Jurkat, Clone E6-1 (cell line): ENCODE measurements around the gene FTSJ1.

Source experiments
- DNase-seq: peaks from one replicate; pipeline ENCODE4 v3.0.0-alpha.2; 2011; ENCODE audit warnings: low read depth, low spot score
- H3K4me3 ChIP-seq: 2 replicates; pipeline ENCODE4 v1.5.1; 2011; ENCODE audit warnings: mild to moderate bottlenecking, low read length, control low read depth, moderate library complexity

FTSJ1 gene

GRCh38 chrX:48489892-48490291, 13.9 kb downstream of the FTSJ1 start:
- H3K4me3 ChIP-seq: no peak overlapping the region
- DNase-seq: no peak

GRCh38 chrX:48490661-48491060, 14.7 kb downstream of the FTSJ1 start:
- H3K4me3 ChIP-seq: no peak overlapping the region
- no peak for DNase-seq

GRCh38 chrX:48491809-48492208, 15.8 kb downstream of the FTSJ1 start:
- no peak overlapping the region for H3K4me3 ChIP-seq
- no peak for DNase-seq

- no peak overlapping the region for H3K4me3 ChIP-seq
- no peak for DNase-seq
Measured at GRCh38 chrX:48492293-48492910, 16.4 kb downstream of the FTSJ1 start.

- no peak for DNase-seq
- no peak overlapping the region for H3K4me3 ChIP-seq
Measured at GRCh38 chrX:48493890-48494364, 17.9 kb downstream of the FTSJ1 start.

- DNase-seq: no peak
- no peak overlapping the region for H3K4me3 ChIP-seq
Measured at GRCh38 chrX:48496660-48497059, 20.7 kb downstream of the FTSJ1 start.

- H3K4me3 ChIP-seq: no peak overlapping the region
- DNase-seq: no peak
Measured at GRCh38 chrX:48497871-48498270, 21.9 kb downstream of the FTSJ1 start.

GRCh38 chrX:48498374-48498809, 22.4 kb downstream of the FTSJ1 start:
- DNase-seq: no peak

GRCh38 chrX:48504261-48504660, 28.3 kb downstream of the FTSJ1 start:
- no peak overlapping the region for H3K4me3 ChIP-seq
- DNase-seq: no peak

More at GRCh38 chrX:48498374-48498809, 22.4 kb downstream of the FTSJ1 start:
- no peak overlapping the region for H3K4me3 ChIP-seq

- DNase-seq: no peak
Measured at GRCh38 chrX:48505481-48505880, 29.5 kb downstream of the FTSJ1 start.

GRCh38 chrX:48507246-48507645, 31.2 kb downstream of the FTSJ1 start:
- no peak overlapping the region for H3K4me3 ChIP-seq
- DNase-seq: no peak

More at GRCh38 chrX:48505481-48505880, 29.5 kb downstream of the FTSJ1 start:
- no peak overlapping the region for H3K4me3 ChIP-seq

- peak within 1 kb of the TSS; percentile 72 for H3K4me3 ChIP-seq
- peak; percentile 40 for DNase-seq
Measured at GRCh38 chrX:48508400-48509244, 32.6 kb downstream of the FTSJ1 start, which contains the start of gene PORCN. TSS of gene PORCN (plus strand) at chrX:48508992. CDS start at chrX:48509821, 829 bp downstream.

GRCh38 chrX:48509245-48509590, 33.2 kb downstream of the FTSJ1 start:
- DNase-seq: no peak
- H3K4me3 ChIP-seq: peak overlapping the region; percentile 72

GRCh38 chrX:48509619-48510018, 33.6 kb downstream of the FTSJ1 start:
- peak overlapping the region; percentile 72 for H3K4me3 ChIP-seq
- DNase-seq: no peak

- no peak overlapping the region for H3K4me3 ChIP-seq
- no peak for DNase-seq
Measured at GRCh38 chrX:48511560-48511959, 35.6 kb downstream of the FTSJ1 start.

GRCh38 chrX:48512371-48512935, 36.5 kb downstream of the FTSJ1 start:
- DNase-seq: no peak
- H3K4me3 ChIP-seq: no peak overlapping the region

GRCh38 chrX:48513670-48514069, 37.7 kb downstream of the FTSJ1 start:
- no peak for DNase-seq
- no peak overlapping the region for H3K4me3 ChIP-seq

- no peak overlapping the region for H3K4me3 ChIP-seq
- no peak for DNase-seq
Measured at GRCh38 chrX:48514126-48514806, 38.3 kb downstream of the FTSJ1 start.

GRCh38 chrX:48514868-48515460, 39.0 kb downstream of the FTSJ1 start:
- DNase-seq: no peak
- H3K4me3 ChIP-seq: no peak overlapping the region
